ENCODE results near the gene CCDC116.

GRCh38 chr22:21657020-21657359 is 24.4 kb downstream of the CCDC116 start:
- TF ChIP-seq CTCF (IDR thresholded peaks at IDR 0.05), result no peak
- no peak for TF ChIP-seq POLR2A (IDR thresholded peaks at IDR 0.05)

All from uterus (tissue), 2 donors.